Stimulated activated CD4-positive, alpha-beta T cell treated with anti-CD3 and anti-CD28 coated beads, Interleukin-15, amount 100 ng/mL, for 1 hour (primary cell): ENCODE results near the gene RIMBP2.

Source experiments
- DNase-seq, 2 donors: peaks; one replicate each; pipeline ENCODE4 v3.0.0-alpha.2; 2020; ENCODE audit warnings: low read depth in 1 of 2, low spot score in 1 of 2

RIMBP2 gene

GRCh38 chr12:130448044-130448821 lies 267.9 kb downstream of the RIMBP2 start:
- DNase-seq: no peak

- no peak for DNase-seq
These were observed 268.5 kb downstream of the RIMBP2 start for GRCh38 chr12:130447655-130447965.

GRCh38 chr12:130446846-130447654 lies 269.0 kb downstream of the RIMBP2 start:
- no peak for DNase-seq

GRCh38 chr12:130444986-130445385 lies 271.1 kb downstream of the RIMBP2 start:
- no peak for DNase-seq

- DNase-seq: no peak
These were observed 272.0 kb downstream of the RIMBP2 start for GRCh38 chr12:130444061-130444460.

- no peak for DNase-seq
These were observed 274.0 kb downstream of the RIMBP2 start for GRCh38 chr12:130441771-130442760.

GRCh38 chr12:130440411-130441080 lies 275.6 kb downstream of the RIMBP2 start:
- no peak for DNase-seq

- DNase-seq: no peak
These were observed 276.8 kb downstream of the RIMBP2 start for GRCh38 chr12:130439250-130439649.

- no peak for DNase-seq
These were observed 277.4 kb downstream of the RIMBP2 start for GRCh38 chr12:130438711-130439110.

- DNase-seq: no peak
These were observed 277.9 kb downstream of the RIMBP2 start for GRCh38 chr12:130438243-130438620.

GRCh38 chr12:130437555-130438242 lies 278.4 kb downstream of the RIMBP2 start:
- no peak for DNase-seq

- no peak for DNase-seq
These were observed 279.2 kb downstream of the RIMBP2 start for GRCh38 chr12:130436741-130437501.

GRCh38 chr12:130435826-130436225 lies 280.3 kb downstream of the RIMBP2 start:
- no peak for DNase-seq

- no peak for DNase-seq
These were observed 280.8 kb downstream of the RIMBP2 start for GRCh38 chr12:130435331-130435730.

GRCh38 chr12:130434560-130434959 lies 281.5 kb downstream of the RIMBP2 start:
- no peak for DNase-seq

- DNase-seq: no peak
These were observed 282.3 kb downstream of the RIMBP2 start for GRCh38 chr12:130433834-130434233.

- DNase-seq: no peak
These were observed 282.7 kb downstream of the RIMBP2 start for GRCh38 chr12:130433411-130433810.

- no peak for DNase-seq
These were observed 284.9 kb downstream of the RIMBP2 start for GRCh38 chr12:130431176-130431575.

GRCh38 chr12:130429656-130430505 lies 286.2 kb downstream of the RIMBP2 start:
- DNase-seq: no peak
